OCI-LY1 (cell line): Measurements from ENCODE around the gene ARID5B.

ENCODE experiments used
- H2AFZ ChIP-seq: fragments of 200-600 bp; sonication (generic), shearing (Covaris generic); 2 replicates; pipeline ENCODE4 v1.6.0; 2014; ENCODE audit warnings: antibody characterized with exemption, mild to moderate bottlenecking, low read length
- H3F3A ChIP-seq: fragments of 200-600 bp; sonication (generic), shearing (Covaris generic); 2 replicates; pipeline ENCODE4 v1.6.0; 2014; ENCODE audit warnings: mild to moderate bottlenecking, antibody characterized with exemption, low read length, moderate library complexity; ENCODE audit not compliant: insufficient read depth
- H3K27ac ChIP-seq: fragments of 200-600 bp; sonication (generic); 2 replicates; pipeline ENCODE4 v1.5.1; 2014; ENCODE audit warnings: low read length, mixed run types, mild to moderate bottlenecking, low read depth; ENCODE audit not compliant: poor library complexity, severe bottlenecking
- H3K27me3 ChIP-seq: fragments of 200-600 bp; sonication (generic); 2 replicates; pipeline ENCODE4 v1.6.0; 2014; ENCODE audit warnings: antibody characterized with exemption, mild to moderate bottlenecking, low read length, moderate library complexity; ENCODE audit not compliant: insufficient read depth
- H3K36me3 ChIP-seq: fragments of 200-600 bp; sonication (generic); 2 replicates; pipeline ENCODE4 v1.6.1; 2014; ENCODE audit warnings: mild to moderate bottlenecking, antibody characterized with exemption, low read length, moderate library complexity, mixed read lengths; ENCODE audit not compliant: insufficient read depth
- H3K4me1 ChIP-seq: fragments of 200-600 bp; sonication (generic); 2 replicates; pipeline ENCODE4 v1.5.1; 2014; ENCODE audit warnings: mild to moderate bottlenecking, low read length, moderate library complexity; ENCODE audit not compliant: insufficient read depth, severe bottlenecking
- H3K4me2 ChIP-seq: fragments of 200-600 bp; sonication (generic), shearing (Covaris generic); 2 replicates; pipeline ENCODE4 v1.6.1; 2014; ENCODE audit warnings: low read length
- H3K4me3 ChIP-seq: fragments of 200-600 bp; sonication (generic); 2 replicates; pipeline ENCODE4 v1.5.1; 2014; ENCODE audit warnings: low read length, low read depth, mild to moderate bottlenecking, mixed read lengths; ENCODE audit not compliant: poor library complexity, severe bottlenecking
- H3K79me2 ChIP-seq: fragments of 200-600 bp; shearing (Covaris generic); 2 replicates; pipeline ENCODE4 v1.6.1; 2016; ENCODE audit warnings: mixed run types, low read length, mixed read lengths; ENCODE audit not compliant: insufficient read depth
- H3K9ac ChIP-seq: fragments of 200-600 bp; sonication (generic), shearing (Covaris generic); 2 replicates; pipeline ENCODE4 v1.6.1; 2014; ENCODE audit warnings: mild to moderate bottlenecking, low read length, mixed read lengths
- H3K9me2 ChIP-seq: fragments of 200-600 bp; sonication (generic), shearing (Covaris generic); 2 replicates; pipeline ENCODE4 v1.6.1; 2014; ENCODE audit warnings: low read depth, mild to moderate bottlenecking, low read length, mixed read lengths
- H3K9me3 ChIP-seq: fragments of 200-600 bp; shearing (Covaris generic); 2 replicates; pipeline ENCODE4 v1.6.1; 2014; ENCODE audit warnings: low read length, mixed read lengths
- H4K20me1 ChIP-seq: fragments of 200-600 bp; sonication (generic), shearing (Covaris generic); 2 replicates; pipeline ENCODE4 v1.6.0; 2016; ENCODE audit warnings: mild to moderate bottlenecking, low read length; ENCODE audit not compliant: insufficient read depth
- EZH2 ChIP-seq: fragments of 200-600 bp; sonication (generic), shearing (Covaris generic); IDR thresholded peaks from 2 replicates; pipeline ENCODE4 v1.8.0; 2017; ENCODE audit warnings: borderline replicate concordance, mixed run types, mild to moderate bottlenecking, antibody characterized with exemption, low read length, moderate library complexity, mixed read lengths
- TF ChIP-seq, protein P1 (sequence below): fragments of 200-600 bp; sonication (generic), shearing (Covaris generic); IDR thresholded peaks from 2 replicates; pipeline ENCODE4 v1.5.1; 2017; ENCODE audit warnings: mild to moderate bottlenecking, antibody characterized with exemption, low read length, moderate library complexity, mixed read lengths

The ARID5B gene

DNA sequence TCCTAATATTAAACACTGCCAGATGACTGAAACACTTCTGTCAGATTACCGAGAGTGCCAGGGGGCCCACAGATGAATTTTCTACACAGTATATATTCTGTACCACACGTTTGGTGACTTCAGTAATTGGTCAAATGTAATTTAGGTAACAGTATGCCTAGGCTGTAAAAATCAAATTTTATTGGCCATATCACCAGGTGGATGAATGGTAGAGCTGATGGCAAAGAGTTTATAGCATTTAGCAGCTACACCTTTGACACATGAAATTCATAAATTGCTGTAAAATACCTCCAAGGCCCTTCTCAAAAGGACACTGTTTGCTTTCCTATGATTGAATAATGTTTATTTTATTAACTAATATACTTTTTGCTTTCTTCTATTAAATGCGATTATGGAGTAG lies 101.3 kb downstream of the ARID5B start:
- no peak overlapping the region for H3K4me3 ChIP-seq
- H3F3A ChIP-seq, result no peaks in the 10 kb centered on the region
- no peaks in the 10 kb centered on the region for H4K20me1 ChIP-seq
- peaks cover 77% of the 10 kb centered on the region for H3K4me1 ChIP-seq
- peaks cover 6% of the 10 kb centered on the region; the same call in 1 of the 2 replicates for H3K79me2 ChIP-seq
- H3K9me2 ChIP-seq, result no peaks in the 10 kb centered on the region
- TF ChIP-seq, protein P1, sequence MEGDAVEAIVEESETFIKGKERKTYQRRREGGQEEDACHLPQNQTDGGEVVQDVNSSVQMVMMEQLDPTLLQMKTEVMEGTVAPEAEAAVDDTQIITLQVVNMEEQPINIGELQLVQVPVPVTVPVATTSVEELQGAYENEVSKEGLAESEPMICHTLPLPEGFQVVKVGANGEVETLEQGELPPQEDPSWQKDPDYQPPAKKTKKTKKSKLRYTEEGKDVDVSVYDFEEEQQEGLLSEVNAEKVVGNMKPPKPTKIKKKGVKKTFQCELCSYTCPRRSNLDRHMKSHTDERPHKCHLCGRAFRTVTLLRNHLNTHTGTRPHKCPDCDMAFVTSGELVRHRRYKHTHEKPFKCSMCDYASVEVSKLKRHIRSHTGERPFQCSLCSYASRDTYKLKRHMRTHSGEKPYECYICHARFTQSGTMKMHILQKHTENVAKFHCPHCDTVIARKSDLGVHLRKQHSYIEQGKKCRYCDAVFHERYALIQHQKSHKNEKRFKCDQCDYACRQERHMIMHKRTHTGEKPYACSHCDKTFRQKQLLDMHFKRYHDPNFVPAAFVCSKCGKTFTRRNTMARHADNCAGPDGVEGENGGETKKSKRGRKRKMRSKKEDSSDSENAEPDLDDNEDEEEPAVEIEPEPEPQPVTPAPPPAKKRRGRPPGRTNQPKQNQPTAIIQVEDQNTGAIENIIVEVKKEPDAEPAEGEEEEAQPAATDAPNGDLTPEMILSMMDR, result no peak
- no peak for TF ChIP-seq EZH2
- no peak overlapping the region for H2AFZ ChIP-seq
- no peak overlapping the region for H3K9ac ChIP-seq
- H3K4me2 ChIP-seq, result peak overlapping the region; percentile 70; the same call in 1 of the 2 replicates
- no peaks in the 10 kb centered on the region for H3K27me3 ChIP-seq
- H3K36me3 ChIP-seq, result peaks cover 25% of the 10 kb centered on the region
- H3K9me3 ChIP-seq, result no peaks in the 10 kb centered on the region
- H3K27ac ChIP-seq, result peak overlapping the region; percentile 90

DNA sequence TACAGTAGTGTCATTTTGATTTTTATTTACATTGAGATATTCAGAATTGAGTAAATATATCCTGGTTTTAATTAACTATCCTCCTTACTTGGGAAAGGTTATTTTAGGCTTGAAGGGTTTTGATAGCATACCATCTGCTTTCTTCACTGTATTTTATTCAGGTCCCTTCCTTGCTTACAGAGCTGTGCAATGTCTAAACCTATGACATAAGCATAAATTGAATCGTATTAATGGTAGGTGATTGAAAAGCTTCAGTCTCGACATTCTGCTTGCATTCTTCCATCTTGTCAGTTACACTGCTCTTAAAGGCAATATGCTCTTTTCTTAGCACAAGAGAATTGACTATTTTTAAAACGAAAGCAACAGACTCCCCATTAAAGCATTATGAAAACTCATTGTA lies 102.5 kb downstream of the ARID5B start:
- Histone ChIP-seq H3K9me3 (no peaks in the 10 kb centered on the region), H3K4me2 (no peak overlapping the region), H3F3A (no peaks in the 10 kb centered on the region), H2AFZ (no peak overlapping the region), H3K4me1 (peaks cover 75% of the 10 kb centered on the region), H3K27ac (peak overlapping the region; percentile 90), H4K20me1 (no peaks in the 10 kb centered on the region), H3K4me3 (no peak overlapping the region), H3K27me3 (no peaks in the 10 kb centered on the region), H3K9me2 (no peaks in the 10 kb centered on the region), H3K79me2 (peaks cover 6% of the 10 kb centered on the region; the same call in 1 of the 2 replicates), H3K36me3 (peaks cover 18% of the 10 kb centered on the region), H3K9ac (peak overlapping the region; percentile 12; the same call in 1 of the 2 replicates)
- TF ChIP-seq EZH2, result no peak
- TF ChIP-seq, protein P1, result no peak

DNA sequence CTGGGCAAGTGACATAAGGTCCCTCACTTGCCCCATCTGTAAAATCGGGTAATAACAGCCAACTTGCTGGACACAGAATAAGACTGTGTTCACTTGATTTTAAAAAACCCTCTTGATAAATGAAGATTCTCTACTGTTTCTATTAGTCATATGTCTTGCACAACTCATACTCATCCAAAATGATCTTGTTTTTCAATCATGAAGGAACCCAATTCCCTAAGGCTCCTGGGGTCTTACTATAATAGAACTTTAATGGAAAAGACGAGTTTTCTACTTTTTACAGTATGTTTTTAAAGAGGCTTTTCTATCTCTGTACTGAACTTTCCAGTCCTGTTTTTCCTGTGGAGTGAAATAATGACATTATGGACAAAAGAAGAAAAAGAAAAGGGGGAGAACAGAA lies 103.8 kb downstream of the ARID5B start:
- TF ChIP-seq, protein P1, result no peak
- TF ChIP-seq EZH2, result no peak
- Histone ChIP-seq H3F3A (no peaks in the 10 kb centered on the region), H3K79me2 (peaks cover 6% of the 10 kb centered on the region; the same call in 1 of the 2 replicates), H3K9me2 (no peaks in the 10 kb centered on the region), H4K20me1 (no peaks in the 10 kb centered on the region), H3K4me2 (no peak overlapping the region), H3K9me3 (no peaks in the 10 kb centered on the region), H2AFZ (no peak overlapping the region), H3K4me1 (peaks cover 75% of the 10 kb centered on the region), H3K27ac (peak overlapping the region; percentile 90), H3K4me3 (no peak overlapping the region), H3K9ac (no peak overlapping the region), H3K36me3 (peaks cover 18% of the 10 kb centered on the region), H3K27me3 (no peaks in the 10 kb centered on the region)
